H1 (cell line): ENCODE data around the gene RGL3. TPM values are rescaled to one million over a fixed set of nuclear protein-coding genes. Genes with fewer than 3 reads are reported as not detected.
A peak's percentile ranks its signal among the peaks of the same experiment; 100 is the strongest.

Source experiments
- CTCF ChIA-PET: fragments of 300-600 bp; sonication (Branson Sonifier 250); formaldehyde crosslinking; loops from one replicate; lab custom pipeline; 2021; ENCODE audit not compliant: partially characterized antibody; lab: Charles Lee
- POLR2A ChIA-PET: fragments of 300-600 bp; sonication (Branson Sonifier 250); formaldehyde crosslinking; loops from one replicate; lab custom pipeline; 2021; ENCODE audit warnings: inconsistent platforms; ENCODE audit not compliant: partially characterized antibody; lab: Charles Lee
- DNase-seq, 2 experiments: peaks; one replicate each; pipeline versions ENCODE4 v3.0.0 to v3.0.0-alpha.2; 2010 to 2022; ENCODE audit warnings: low spot score in 2 of 2, low read depth in 1 of 2, mixed read lengths in 1 of 2
- FAIRE-seq: peaks from 2 replicates; lab custom pipeline; 2011; peaks lifted over from hg19 to GRCh38; lab: Jason Lieb, UNC
- H2AFZ ChIP-seq: 2 replicates; pipeline ENCODE4 v1.8.1; 2012; ENCODE audit warnings: low read length, inconsistent platforms
- H2AK5ac ChIP-seq: 2 replicates; pipeline ENCODE4 v1.6.1; 2013; ENCODE audit warnings: low read depth, low read length
- H2BK120ac ChIP-seq: replicated peaks from 2 replicates; pipeline ENCODE3; 2013; ENCODE audit warnings: low read depth, low read length, inconsistent platforms
- H2BK12ac ChIP-seq: 2 replicates; pipeline ENCODE4 v1.6.1; 2013; ENCODE audit warnings: low read depth, low read length
- H2BK15ac ChIP-seq: 2 replicates; pipeline ENCODE4 v1.6.1; 2013; ENCODE audit warnings: low read length
- H2BK20ac ChIP-seq: 2 replicates; pipeline ENCODE4 v1.6.1; 2013; ENCODE audit warnings: low read length
- H2BK5ac ChIP-seq: 2 replicates; pipeline ENCODE4 v1.6.1; 2013; ENCODE audit warnings: low read depth, low read length
- H3K14ac ChIP-seq: 2 replicates; pipeline ENCODE4 v1.6.1; 2013; ENCODE audit warnings: inconsistent platforms; ENCODE audit not compliant: insufficient read length
- H3K18ac ChIP-seq: 2 replicates; pipeline ENCODE4 v1.6.1; 2013; ENCODE audit warnings: low read length; ENCODE audit errors: extremely low read depth
- H3K23ac ChIP-seq: 2 replicates; pipeline ENCODE4 v1.6.1; 2013; ENCODE audit warnings: inconsistent platforms; ENCODE audit not compliant: insufficient read length
- H3K23me2 ChIP-seq: 2 replicates; pipeline ENCODE4 v1.6.1; 2013; ENCODE audit warnings: low read depth, low read length
- H3K27ac ChIP-seq: 2 replicates; pipeline ENCODE4 v1.6.1; 2011; ENCODE audit warnings: low read depth, low read length, inconsistent platforms
- H3K27me3 ChIP-seq, 4 experiments: replicated peaks in 1 of 4; 1 replicate in 1 of 4; 2 replicates in 3 of 4; pipeline versions ENCODE4 v1.6.1 to v1.8.1; 2011 to 2013; ENCODE audit warnings: low read length in 3 of 4, mild to moderate bottlenecking in 3 of 4, inconsistent platforms in 2 of 4, mixed read lengths in 2 of 4, moderate library complexity in 1 of 4; ENCODE audit not compliant: control insufficient read depth in 3 of 4, insufficient read depth in 3 of 4; ENCODE audit errors: extremely low read depth in 1 of 4
- H3K36me3 ChIP-seq, 4 experiments: 2 replicates each; pipeline versions ENCODE4 v1.6.1 to v1.8.1; 2011 to 2013; ENCODE audit warnings: mild to moderate bottlenecking in 4 of 4, low read length in 3 of 4, moderate library complexity in 2 of 4, control low read depth in 1 of 4, inconsistent platforms in 1 of 4; ENCODE audit not compliant: insufficient read depth in 4 of 4, control insufficient read depth in 2 of 4
- H3K4ac ChIP-seq: replicated peaks from 2 replicates; pipeline ENCODE3; 2013; ENCODE audit warnings: low read length, low read depth, mixed read lengths, inconsistent platforms; ENCODE audit not compliant: insufficient read length
- H3K4me1 ChIP-seq, 4 experiments: replicated peaks in 1 of 4; 1 replicate in 1 of 4; 2 replicates in 3 of 4; pipeline versions ENCODE4 v1.6.1 to v1.8.1; 2011 to 2013; ENCODE audit warnings: low read length in 3 of 4, inconsistent platforms in 2 of 4, mixed read lengths in 1 of 4; ENCODE audit not compliant: insufficient read depth in 4 of 4, control insufficient read depth in 3 of 4
- H3K4me2 ChIP-seq, 2 experiments: 2 replicates each; pipeline versions ENCODE4 v1.6.1 to v1.8.1; 2011 to 2013; ENCODE audit warnings: low read depth in 2 of 2, low read length in 2 of 2, control low read depth in 1 of 2, inconsistent platforms in 1 of 2, mild to moderate bottlenecking in 1 of 2; ENCODE audit not compliant: insufficient read depth in 1 of 2
- H3K4me3 ChIP-seq, 4 experiments: fragments of 200-600, 300-600 bp in 1 of 4; sonication (generic), shearing (Covaris generic), sonication (Bioruptor Twin) in 1 of 4; 2 replicates each; pipeline versions ENCODE4 v1.5.1 to v1.8.1; 2011 to 2016; ENCODE audit warnings: low read length in 4 of 4, low read depth in 3 of 4, control low read depth in 2 of 4, inconsistent platforms in 2 of 4, mild to moderate bottlenecking in 2 of 4, mixed read lengths in 1 of 4, moderate library complexity in 1 of 4; ENCODE audit not compliant: insufficient read depth in 2 of 4; ENCODE audit errors: extremely low read depth in 1 of 4
- H3K56ac ChIP-seq: replicated peaks from 2 replicates; pipeline ENCODE3; 2013; ENCODE audit warnings: low read depth, mild to moderate bottlenecking, mixed read lengths, low read length, inconsistent platforms; ENCODE audit not compliant: insufficient read length
- H3K79me1 ChIP-seq: 2 replicates; pipeline ENCODE4 v1.6.1; 2013; ENCODE audit warnings: low read depth, low read length, control low read depth
- H3K79me2 ChIP-seq, 2 experiments: 2 replicates each; pipeline versions ENCODE4 v1.6.1 to v1.8.1; 2012 to 2013; ENCODE audit warnings: low read length in 2 of 2, mild to moderate bottlenecking in 2 of 2, inconsistent platforms in 1 of 2; ENCODE audit not compliant: insufficient read depth in 2 of 2, control insufficient read depth in 1 of 2
- H3K9ac ChIP-seq, 4 experiments: replicated peaks in 1 of 4; 1 replicate in 1 of 4; 2 replicates in 3 of 4; pipeline versions ENCODE4 v1.6.1 to v1.8.1; 2011 to 2013; ENCODE audit warnings: low read depth in 3 of 4, low read length in 3 of 4, control low read depth in 2 of 4, mild to moderate bottlenecking in 2 of 4, moderate library complexity in 2 of 4, inconsistent platforms in 1 of 4; ENCODE audit errors: extremely low read depth in 1 of 4
- H3K9me3 ChIP-seq, 2 experiments: 2 replicates each; pipeline versions ENCODE4 v1.6.1 to v1.8.1; 2012 to 2013; ENCODE audit warnings: mild to moderate bottlenecking in 2 of 2, moderate library complexity in 2 of 2, control low read depth in 1 of 2, inconsistent platforms in 1 of 2, low read depth in 1 of 2, low read length in 1 of 2, mixed read lengths in 1 of 2; ENCODE audit not compliant: insufficient read depth in 2 of 2
- H4K20me1 ChIP-seq, 2 experiments: replicated peaks in 1 of 2; 2 replicates each; pipeline versions ENCODE3 to v1.8.1; 2011 to 2013; ENCODE audit warnings: inconsistent platforms in 2 of 2, low read length in 2 of 2, mild to moderate bottlenecking in 1 of 2; ENCODE audit not compliant: insufficient read depth in 2 of 2, control insufficient read depth in 1 of 2
- H4K5ac ChIP-seq: 2 replicates; pipeline ENCODE4 v1.6.1; 2013; ENCODE audit warnings: low read length, low read depth, mixed read lengths, inconsistent platforms; ENCODE audit not compliant: insufficient read length
- H4K8ac ChIP-seq: 2 replicates; pipeline ENCODE4 v1.8.0; 2013; ENCODE audit warnings: mild to moderate bottlenecking, moderate library complexity, low read length, inconsistent platforms; ENCODE audit not compliant: insufficient read depth; ENCODE audit errors: extremely low read depth
- H4K91ac ChIP-seq: replicated peaks from 2 replicates; pipeline ENCODE3; 2013; ENCODE audit warnings: low read length, mixed read lengths, inconsistent platforms; ENCODE audit not compliant: insufficient read length
- CBX8 ChIP-seq: fragments of 300-800, 300-1000 bp; sonication (generic); IDR thresholded peaks from 2 replicates; pipeline ENCODE4 v1.7.1; 2016; ENCODE audit warnings: low read depth, low read length, borderline replicate concordance
- GABPA ChIP-seq: IDR thresholded peaks from 2 replicates; pipeline ENCODE4 v1.6.1; 2011; ENCODE audit warnings: mild to moderate bottlenecking, low read length, moderate library complexity, borderline replicate concordance; ENCODE audit not compliant: insufficient read depth
- GTF2F1 ChIP-seq: IDR thresholded peaks from 2 replicates; pipeline ENCODE4 v1.6.1; 2012; ENCODE audit warnings: low read depth, low read length, improper control_type of control experiment, borderline replicate concordance
- WGBS, 2 experiments: shearing (Covaris generic) in 1 of 2; methylation state at CpG; one replicate each; pipeline versions ENCODE4 v1.1.6 to v1.1.7; 2013 to 2015; ENCODE audit warnings: low lambda C conversion rate in 2 of 2, mixed read lengths in 2 of 2, inconsistent platforms in 1 of 2, low coverage in 1 of 2, missing lambda C conversion rate in 1 of 2; ENCODE audit not compliant: insufficient replicate concordance in 2 of 2, insufficient coverage in 1 of 2, insufficient read length in 1 of 2; ENCODE audit errors: extremely low coverage in 1 of 2, missing lambda C conversion rate in 1 of 2; 5-methylcytosine and 5-hydroxymethylcytosine counted together
- polyA plus RNA-seq, 7 experiments: library from polyadenylated mRNA; depleted of rRNA in 3 of 7; stranded (reverse) in 5 of 7; unstranded in 2 of 7; fragments of >200 nt in 5 of 7; fragments of 200-250 nt in 2 of 7; gene quantifications; 1 replicate in 5 of 7; 2 replicates in 1 of 7; 4 replicates in 1 of 7; pipeline versions ENCODE4 v1.2.1 to v1.2.3, GENCODE V29; 2011 to 2013; ENCODE audit warnings: missing spikeins in 2 of 7, mixed read lengths in 2 of 7
- total RNA-seq: library from RNA; stranded (reverse); fragmentation: NEBNext Ultra II Directional; extraction: Animal tissue kit (Norgen Biotek cat#: 25700); gene quantifications from 2 replicates; pipeline ENCODE4 v1.2.1, GENCODE V29; 2021

Gene RGL3
- total and polyA plus RNA-seq, 2 of the 8 experiments (the other 6 are each of a cell fraction or from before 2014, with no cell fraction given): 36.9 to 40.9 TPM

DNA sequence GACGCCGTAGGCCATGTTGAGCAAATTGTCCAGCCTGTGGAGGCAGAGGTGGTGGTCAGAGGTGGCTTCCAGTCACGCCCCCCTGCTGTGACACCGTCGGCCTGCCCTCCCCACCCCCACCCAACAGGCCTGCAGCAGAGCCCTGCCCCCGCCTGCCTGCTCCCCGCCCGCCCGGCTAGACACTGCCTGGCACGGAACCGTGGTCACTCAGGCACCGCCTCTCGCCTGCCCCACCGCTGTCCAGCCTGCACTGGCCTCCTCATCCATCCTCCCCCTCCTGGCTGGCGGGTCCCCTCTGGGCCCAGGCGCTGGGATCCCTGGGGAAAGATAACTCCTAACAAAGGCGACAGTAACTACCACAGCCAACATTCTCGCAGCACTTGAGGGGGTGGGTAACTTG lies 38.0 kb upstream of the RGL3 start:
- Histone ChIP-seq H2BK15ac (no peak overlapping the region), H3K56ac (no peak overlapping the region), H2BK12ac (no peak overlapping the region), H3K4me2 (no peak overlapping the region), H3K27ac (no peak overlapping the region), H2BK5ac (no peak overlapping the region; the same call in 1 of the 2 replicates), H2AK5ac (no peak overlapping the region), H3K79me1 (no peaks in the 10 kb centered on the region), H3K9ac (no peak overlapping the region), H4K5ac (peak overlapping the region; percentile 25), H3K18ac (no peak overlapping the region; the same call in 1 of the 2 replicates), H3K27me3 (no peaks in the 10 kb centered on the region), H3K36me3 (no peaks in the 10 kb centered on the region), H2BK20ac (no peak overlapping the region), H4K8ac (no peak overlapping the region), H3K23ac (no peak overlapping the region), H3K9me3 (no peaks in the 10 kb centered on the region), H3K4me3 (no peak overlapping the region), H3K4me1 (peaks cover 0 to 14% (median 2%) of the 10 kb centered on the region in 4 experiments; a peak in 5 of 7 replicates), H3K23me2 (no peaks in the 10 kb centered on the region; the same call in 1 of the 2 replicates), H3K14ac (no peak overlapping the region), H4K20me1 (no peaks in the 10 kb centered on the region), H2BK120ac (no peak overlapping the region), H2AFZ (no peak overlapping the region), H3K79me2 (no peaks in the 10 kb centered on the region), H4K91ac (no peak overlapping the region), H3K4ac (no peak overlapping the region)
- FAIRE-seq (no peak), DNase-seq (no peak)
- no peak for TF ChIP-seq GTF2F1
- TF ChIP-seq GABPA: no peak
- no peak for TF ChIP-seq CBX8
- ChIA-PET POLR2A (interaction anchor here (0.8 to 3.4 kb wide), 4 partner anchors 24 to 190 kb away, joined by 3 to 20 read pairs (median 3); partner anchors contain the start of genes ELAVL3 and ELOF1), CTCF (interaction anchor here (0.7 to 3.4 kb wide), 6 partner anchors 10 to 147 kb away, joined by 3 to 17 read pairs (median 4); no protein-coding TSS in a partner anchor)
- 77% methylated on average over 3 of the region's 18 CpGs; no CpG with 5 or more reads in 1 of the 2 experiments for WGBS, 2 experiments
